OCI-LY3 (cell line): ENCODE measurements around the gene GNB1.

Experiments
- CTCF ChIP-seq: fragments of 200-600, 300-600 bp; sonication (generic); IDR thresholded peaks from 2 replicates; pipeline ENCODE4 v1.5.1; 2014; ENCODE audit warnings: antibody characterized with exemption, low read length, low read depth
- EZH2phosphoT487 ChIP-seq: fragments of 200-600 bp; shearing (Covaris generic); IDR thresholded peaks from 2 replicates; pipeline ENCODE4 v1.6.1; 2018; ENCODE audit warnings: antibody characterized with exemption, mixed run types, low read depth

- TF ChIP-seq CTCF: no peak
- no peak for TF ChIP-seq EZH2phosphoT487
These were observed 23.4 kb upstream of the GNB1 start for GRCh38 chr1:1914101-1914970.
